HG03342 (cell line): Measurements from ENCODE around the gene PDLIM7.
A peak's percentile ranks its signal among the peaks of the same experiment; 100 is the strongest.

Experiments
- ATAC-seq: cut with Tn5 transposase; IDR thresholded peaks from one replicate; pipeline ENCODE4 v1.9.1; 2021; ENCODE audit warnings: mild to moderate bottlenecking, moderate library complexity; ENCODE audit not compliant: unreplicated experiment

The PDLIM7 gene

DNA sequence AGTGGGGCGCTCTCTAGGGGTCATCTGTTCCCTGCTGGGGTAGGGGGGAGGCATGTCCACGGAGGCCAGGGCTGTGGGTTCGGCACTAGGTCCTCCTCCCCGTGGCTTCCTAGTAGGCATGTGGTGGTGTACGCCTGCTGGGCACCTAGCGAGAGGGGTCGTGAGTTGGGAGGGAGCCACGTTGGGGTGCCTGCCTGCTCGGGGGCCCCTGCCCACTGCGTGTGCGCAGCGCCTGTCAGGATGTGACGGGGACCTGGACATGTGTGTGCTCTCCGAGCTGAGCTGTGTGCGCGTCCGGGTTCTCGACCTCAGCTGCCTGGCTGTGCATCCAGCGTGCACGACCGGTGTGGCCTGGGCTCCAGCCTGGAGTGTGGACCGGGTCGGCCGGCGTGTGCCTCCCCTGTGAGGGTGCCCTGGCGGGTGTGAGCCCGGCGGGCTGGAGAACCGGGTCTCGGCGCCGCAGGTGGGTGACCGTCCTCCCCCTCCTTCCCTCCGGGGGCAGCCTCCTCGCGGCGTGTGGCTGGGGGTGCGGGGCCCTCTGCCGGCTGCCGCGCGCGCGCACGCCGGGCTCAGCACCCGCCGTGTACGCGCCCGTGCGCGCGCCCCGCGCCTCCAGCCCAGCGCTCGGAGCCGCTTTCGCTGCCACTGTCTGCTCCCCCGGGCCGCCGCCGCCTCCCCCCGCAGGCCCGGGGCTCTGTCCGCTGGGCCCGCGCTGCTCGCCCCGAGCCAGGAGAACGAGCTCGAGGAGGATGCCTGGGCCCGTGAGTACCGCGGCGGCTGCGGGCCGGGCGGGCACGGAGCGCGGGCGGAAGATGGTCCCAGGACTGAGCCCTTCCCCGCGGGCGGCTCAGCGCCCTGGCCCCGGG, 51.0 kb downstream of the PDLIM7 start, which contains the start of gene PRR7:
PRR7 (plus strand) TSS at position 615 of the 866 bp plus-strand sequence. CDS start 8,254 bp downstream, outside the sequence.
- peak; percentile 56 for ATAC-seq

DNA sequence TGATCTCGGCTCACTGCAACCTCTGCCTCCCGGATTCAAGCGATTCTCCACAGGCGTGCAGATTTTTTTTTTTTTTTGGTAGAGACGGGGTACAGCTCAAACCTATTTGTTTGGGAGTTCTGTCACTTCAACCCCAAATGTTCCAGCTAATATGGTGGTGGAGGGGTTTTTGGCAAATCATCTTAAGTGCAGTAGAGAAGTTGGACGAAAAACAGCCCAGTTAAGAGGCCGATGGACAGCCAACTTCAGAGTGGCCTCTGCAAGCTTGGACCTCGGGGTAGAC, 51.5 kb downstream of the PDLIM7 start:
- no peak for ATAC-seq

DNA sequence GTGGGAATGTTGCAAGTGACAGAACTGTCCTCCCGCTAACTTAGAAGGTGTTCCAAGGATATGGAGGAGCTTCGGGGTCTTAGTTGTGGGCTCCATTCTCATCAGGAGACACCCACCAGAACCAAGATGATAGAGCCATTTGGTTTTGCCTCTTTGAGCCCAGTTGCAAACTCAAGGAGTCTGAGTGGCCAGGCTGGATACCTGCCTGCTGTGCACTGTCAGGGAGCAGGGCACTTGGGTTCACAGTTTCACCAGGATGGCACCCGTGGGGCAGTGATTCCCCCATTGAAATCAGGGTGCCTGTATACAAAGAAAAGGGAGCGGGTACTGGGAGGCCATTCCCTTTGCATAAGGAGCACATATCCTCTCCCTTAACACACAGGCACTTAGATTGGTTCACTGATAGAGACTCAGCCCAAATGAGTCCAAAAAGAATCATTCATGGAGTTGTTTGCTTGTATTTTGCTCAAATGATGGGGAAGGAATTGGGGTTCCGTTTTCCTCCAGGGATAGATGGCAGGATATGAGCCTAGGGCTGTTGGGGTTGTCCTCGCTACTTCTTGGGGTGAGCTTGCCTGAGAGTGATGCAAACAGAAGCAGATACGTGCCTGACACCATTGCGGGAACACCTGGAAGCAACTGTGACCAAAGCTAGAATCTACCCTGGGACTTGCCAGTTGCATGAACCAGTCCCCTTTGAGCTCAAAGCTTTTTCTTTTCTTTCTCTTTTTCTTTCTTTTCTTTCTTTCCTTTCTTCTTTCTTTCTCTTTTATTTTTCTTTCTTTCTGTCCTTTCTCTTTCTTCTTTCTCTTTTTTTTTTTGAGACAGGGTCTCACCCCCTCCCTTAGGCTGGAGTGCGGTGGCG, 52.1 kb downstream of the PDLIM7 start:
- no peak for ATAC-seq

DNA sequence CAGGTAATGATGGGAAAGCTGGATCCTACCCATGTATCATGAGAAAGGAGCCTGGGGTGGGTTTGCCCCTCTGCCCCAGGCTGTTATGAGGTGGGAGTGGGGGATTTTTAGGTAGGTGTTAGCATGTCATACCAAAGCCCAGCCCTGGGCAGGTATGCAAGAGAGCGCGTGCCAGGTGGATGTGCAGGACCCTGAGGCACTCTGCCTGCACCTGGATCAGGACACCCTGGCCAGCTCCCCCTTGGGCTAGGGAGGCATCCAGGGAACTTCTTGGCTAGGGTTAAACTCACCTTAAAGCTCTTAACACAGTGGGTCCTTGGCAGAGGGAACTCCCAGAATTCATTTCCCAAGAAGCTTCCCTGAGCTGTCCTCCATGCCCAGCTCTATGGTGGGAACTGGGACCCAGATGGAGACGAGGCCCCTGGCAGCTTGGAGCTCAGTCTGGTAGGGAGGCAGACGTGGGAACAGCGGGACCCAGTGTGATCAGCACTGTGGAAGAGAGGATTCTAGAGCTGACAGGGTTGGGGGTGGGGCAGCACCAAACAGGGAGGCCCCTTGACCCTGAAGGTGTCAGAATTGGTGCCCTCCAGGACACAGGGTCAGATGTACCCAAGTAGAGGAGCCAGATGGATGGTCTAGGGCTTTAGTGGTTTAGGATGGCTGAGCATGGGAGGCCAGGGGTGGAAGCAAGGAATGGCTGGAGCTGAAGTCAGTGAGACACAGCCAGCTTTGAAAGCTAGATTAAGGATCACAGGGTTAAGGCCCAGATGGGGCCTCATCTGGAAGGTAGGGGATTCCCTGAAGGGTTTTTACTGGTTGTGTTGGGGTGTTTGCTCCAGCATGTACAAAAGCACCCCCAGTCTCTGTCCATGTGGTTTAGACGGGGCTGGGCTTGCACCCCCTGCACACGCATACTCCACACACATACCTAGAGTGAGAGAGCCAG, 53.0 kb downstream of the PDLIM7 start:
- ATAC-seq = no peak

DNA sequence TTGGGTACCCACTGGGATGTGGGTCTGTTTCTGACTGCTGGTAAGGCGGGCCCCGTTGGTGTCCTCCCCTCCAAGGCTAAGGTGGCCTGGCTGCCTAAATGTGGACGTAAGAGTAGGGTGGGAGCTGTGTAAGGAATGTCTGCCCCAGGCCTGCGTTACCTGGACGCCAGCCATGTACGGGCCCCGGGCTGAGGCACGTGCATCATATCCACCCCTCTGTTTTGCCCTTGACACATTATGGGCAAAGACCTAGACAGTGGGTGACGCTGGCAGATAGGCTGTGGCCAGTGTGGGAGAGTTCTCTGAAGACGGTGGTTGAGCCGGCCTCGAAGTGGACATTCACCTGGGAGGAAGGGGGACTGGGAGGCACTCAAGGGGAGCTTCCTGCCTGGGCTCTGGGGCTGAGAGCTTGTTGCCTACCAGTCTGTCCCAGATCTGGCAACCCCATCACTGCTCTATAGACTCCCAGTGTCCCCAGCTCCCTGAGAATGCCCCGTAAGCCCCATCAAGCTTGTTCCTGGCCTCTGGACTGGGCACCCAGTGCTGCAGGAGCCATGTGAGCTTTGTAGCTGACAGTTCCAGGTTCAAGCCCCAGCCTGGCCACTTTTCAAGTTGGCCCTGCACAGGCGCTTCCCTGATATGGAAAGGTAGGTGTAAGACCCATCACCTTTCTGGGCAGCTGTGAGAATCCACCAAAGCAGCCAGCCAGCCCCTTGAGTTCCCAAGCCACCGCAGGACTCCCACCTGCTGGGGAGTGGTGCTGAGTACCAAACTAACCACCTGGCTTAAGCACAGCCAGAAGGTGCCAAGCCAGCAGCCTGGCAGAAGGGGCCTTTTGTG, 54.0 kb downstream of the PDLIM7 start:
- ATAC-seq = no peak

DNA sequence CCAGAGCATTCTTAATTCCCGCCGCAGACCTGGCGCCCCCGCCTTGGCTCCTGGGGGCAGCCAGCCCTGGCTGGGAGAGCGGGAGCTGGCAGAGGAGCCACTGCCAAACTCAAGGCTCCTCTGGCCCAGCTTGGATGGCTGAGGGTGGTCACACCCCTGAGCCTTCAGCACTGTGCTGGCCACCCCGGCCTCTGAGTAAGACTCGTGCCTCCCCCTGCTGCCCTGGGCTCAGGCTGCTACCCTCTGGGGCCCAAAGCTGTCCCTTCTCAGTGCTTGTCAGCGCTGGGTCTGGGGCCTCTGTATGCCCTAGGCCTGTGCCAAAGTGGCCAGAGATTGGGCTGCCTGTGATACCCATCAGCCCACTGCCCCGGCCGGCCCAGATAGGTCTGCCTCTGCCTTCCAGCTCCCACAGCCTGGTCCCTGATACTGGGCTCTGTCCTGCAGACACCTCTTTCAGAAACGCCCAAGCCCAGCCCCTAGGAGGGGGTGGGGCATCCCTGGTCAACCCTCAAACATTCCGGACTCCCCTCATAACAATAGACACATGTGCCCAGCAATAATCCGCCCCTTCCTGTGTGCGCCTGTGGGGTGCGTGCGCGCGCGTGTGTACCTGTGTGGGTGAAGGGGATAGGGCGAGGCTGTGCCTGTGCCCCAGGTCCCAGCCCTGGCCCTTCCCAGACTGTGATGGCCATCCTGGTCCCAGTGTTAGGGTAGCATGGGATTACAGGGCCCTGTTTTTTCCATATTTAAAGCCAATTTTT, 55.2 kb downstream of the PDLIM7 start:
- no peak for ATAC-seq

DNA sequence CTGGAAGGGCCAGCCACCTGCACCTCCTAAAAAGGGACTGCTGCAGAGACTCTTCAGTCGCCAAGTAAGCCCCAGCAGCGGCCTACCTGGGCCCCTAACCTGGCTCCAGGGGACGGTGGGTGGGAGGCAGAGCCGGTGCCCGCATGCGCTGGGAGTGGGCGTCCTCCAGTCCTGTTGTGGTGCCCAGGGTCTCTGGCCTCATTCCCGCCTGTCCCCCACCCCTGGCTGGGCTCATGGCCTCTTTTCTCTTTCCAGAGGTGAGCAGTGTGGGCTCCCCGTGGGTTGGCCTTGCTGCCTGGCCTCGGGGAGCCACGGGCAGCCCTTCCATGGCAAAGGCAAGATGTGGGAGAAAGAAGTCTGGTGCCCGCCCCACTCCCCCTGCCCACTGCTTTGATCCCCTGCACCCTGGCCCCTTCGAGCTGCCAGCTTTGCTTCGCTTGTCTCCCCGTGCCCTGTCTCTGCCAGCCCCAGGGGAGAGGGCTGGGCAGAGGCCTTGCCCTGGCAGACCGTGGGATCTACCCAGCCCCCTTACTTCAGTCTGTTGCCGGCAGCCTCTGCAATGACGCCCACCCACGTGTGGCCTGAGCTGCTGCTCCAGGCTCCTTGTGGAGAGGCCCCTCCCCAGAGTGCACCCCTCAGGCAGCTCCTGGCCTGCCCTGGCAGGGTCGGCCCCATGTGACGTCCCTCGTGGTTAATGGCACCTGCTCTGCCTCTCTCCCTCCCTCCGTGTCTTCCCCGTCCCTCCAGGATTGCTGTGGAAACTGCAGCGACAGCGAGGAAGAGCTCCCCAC, 56.2 kb downstream of the PDLIM7 start:
- no peak for ATAC-seq

DNA sequence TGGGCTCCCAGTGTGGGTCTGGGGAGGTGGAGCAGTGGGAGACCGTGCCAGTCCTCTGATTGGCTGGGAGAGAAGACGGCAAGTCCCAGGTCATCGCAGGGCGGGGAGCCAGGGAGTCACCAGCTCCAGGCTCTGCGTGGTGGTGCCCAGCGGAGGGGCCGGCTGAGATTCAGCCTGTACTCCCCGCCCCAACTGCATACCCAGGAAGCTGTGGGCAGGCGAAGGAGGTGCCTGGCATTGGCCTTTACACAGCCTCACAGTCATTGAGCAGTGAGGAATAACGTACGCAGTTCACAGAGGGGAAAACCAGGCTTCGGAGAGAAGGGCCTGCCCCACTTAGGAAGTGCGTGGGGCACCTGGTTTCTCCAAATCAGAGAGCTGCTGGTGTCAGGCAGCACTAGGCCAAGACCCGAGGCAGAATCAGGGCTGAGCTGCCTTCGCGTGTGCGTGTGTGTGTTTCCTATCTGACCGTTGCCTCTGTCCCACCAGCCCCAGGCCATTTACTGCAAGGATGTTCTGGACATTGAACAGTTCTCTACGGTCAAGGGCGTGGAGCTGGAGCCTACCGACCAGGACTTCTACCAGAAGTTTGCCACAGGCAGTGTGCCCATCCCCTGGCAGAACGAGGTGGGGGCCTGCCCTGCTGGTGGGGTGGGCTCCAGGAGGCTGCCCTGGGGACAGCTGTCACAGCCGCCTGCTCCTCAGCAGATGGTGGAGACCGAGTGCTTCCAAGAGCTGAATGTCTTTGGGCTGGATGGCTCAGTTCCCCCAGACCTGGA, 57.0 kb downstream of the PDLIM7 start:
- no peak for ATAC-seq

DNA sequence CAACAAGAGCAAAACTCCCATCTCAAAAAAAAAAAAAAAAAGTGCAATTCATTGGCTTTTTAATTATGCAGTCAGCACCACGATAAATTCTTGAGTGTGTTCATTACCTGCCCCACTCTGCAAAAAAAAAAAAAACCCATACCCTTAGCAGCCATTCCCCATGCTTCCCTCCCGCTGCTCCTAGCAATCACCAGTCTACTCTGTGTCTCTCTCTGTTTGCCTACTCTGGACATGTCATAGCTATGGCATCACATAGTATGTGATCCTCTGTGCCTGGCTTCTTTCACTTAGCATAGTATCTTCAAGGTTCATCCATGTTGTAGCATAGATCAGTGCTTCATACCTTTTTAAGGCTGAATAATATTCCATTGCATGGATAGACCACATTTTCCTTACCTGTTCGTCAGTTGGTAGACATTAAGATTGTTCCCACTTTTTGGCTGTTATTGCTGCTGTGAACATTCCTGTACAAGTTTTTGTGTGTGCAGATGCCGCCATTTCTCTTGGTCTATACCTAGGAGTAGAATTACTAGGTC, 57.8 kb downstream of the PDLIM7 start:
- no peak for ATAC-seq

DNA sequence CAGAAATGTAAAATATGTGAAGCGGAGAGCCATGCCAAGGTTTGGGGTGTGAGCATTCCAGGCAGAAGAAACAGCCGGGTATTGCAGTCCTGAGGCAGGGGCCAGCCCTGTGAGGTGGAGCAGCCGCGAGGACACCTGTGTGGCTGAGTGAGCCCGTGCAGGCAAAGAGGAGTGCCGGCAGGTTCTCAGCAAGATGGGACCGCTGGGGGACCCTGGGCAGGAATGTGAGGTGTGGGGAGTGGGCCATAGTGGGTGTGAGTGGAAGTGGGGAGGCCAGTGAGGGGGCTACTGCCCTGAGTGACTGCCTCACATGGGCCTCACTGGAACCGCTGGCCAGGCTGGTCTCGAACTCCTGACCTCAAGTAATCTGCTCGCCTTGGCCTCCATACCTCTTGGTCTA, 58.9 kb downstream of the PDLIM7 start:
- ATAC-seq = no peak

DNA sequence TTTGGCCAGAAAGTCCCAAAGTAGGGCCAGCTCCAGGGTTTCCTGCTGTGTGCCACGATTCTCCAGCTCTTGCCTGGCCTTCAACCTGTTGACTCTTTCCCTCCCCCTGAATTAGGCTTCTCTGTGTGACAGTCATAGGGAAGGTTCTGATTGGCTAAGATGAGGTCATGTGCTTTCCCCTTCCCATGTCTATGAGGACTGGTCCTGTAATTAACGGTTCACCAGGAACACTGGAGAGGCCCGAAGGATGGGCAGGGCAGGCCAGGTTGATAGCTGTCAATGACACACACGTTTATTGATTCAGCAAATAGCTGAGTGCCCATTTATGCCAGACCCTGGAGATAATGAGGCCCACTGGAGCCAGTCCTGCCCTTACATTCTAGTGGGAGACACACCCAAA, 59.8 kb downstream of the PDLIM7 start:
- no peak for ATAC-seq

DNA sequence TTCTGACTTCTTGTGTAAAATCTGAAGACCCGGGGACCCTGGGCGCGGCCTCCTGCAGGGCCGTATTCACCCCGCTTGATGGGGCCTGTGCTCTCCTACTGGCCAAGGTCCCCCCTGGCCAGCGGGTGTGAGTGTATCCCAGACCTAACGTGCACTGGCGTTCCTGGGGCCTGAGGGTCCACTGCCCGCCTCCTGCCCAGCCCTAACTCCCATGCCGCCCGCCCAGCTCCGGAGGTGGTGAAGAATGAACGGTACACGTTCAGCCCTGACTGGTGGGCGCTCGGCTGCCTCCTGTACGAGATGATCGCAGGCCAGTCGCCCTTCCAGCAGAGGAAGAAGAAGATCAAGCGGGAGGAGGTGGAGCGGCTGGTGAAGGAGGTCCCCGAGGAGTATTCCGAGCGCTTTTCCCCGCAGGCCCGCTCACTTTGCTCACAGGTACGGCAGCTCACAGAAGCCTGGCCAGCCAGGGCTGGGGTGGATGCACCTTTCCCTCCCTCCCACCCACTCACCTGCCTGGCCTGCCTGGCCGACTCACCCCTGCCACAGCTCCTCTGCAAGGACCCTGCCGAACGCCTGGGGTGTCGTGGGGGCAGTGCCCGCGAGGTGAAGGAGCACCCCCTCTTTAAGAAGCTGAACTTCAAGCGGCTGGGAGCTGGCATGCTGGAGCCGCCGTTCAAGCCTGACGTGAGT, 61.4 kb downstream of the PDLIM7 start:
- ATAC-seq = no peak

DNA sequence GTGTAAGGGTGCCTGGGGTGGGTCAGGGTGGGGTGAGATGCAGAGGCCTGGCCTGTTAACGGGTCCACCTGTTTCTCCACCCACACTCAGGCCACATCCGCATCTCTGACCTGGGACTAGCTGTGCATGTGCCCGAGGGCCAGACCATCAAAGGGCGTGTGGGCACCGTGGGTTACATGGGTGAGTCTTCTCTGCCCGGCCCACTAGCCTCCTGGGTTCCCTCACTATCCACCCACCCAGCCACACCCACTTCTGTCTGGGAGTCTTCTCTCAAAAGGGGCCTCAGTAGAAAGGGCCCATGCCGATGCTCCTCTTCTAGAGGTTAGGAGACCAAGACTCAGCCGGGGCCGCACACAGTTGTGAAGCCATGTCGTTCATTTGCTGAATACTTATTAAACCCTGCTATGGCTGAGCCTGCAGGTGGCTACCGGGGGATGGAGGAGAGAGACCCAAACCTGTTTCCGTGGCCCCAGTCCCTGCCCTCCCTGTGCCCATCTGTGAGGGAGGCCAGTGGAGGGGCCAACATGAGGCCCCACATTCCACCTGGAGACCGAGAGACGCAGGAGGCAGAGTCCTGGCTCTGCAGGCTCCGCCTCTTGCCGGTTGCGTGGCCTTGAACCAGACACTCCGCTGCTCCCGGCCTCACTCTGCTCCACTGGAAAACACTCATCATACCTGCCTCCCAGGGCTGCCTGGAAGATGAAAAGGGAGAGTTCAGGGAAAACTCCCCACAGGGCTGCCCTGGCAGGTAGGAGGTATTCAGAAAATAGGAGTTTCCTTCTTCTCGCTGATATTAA, 62.3 kb downstream of the PDLIM7 start:
- no peak for ATAC-seq

DNA sequence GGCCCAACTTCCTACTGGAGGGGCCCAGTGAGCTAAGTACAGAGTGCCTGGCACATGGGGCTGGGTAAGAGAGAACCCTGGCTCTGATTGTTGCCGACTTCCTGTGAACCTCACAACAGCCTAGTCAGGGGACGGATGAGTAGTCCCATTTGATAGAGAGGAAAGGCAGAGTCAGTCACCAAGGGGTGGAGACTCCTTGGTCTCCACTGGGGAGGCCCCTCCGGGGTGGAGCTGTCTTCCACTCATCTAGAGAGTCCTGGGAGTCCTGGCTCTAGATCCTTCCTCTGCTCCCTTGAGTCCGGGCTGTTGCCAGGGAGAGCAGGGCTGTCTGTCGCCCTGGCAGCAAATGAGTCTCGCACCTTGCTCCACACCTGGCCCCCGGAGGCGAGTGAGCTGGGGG, 63.0 kb downstream of the PDLIM7 start:
- no peak for ATAC-seq

DNA sequence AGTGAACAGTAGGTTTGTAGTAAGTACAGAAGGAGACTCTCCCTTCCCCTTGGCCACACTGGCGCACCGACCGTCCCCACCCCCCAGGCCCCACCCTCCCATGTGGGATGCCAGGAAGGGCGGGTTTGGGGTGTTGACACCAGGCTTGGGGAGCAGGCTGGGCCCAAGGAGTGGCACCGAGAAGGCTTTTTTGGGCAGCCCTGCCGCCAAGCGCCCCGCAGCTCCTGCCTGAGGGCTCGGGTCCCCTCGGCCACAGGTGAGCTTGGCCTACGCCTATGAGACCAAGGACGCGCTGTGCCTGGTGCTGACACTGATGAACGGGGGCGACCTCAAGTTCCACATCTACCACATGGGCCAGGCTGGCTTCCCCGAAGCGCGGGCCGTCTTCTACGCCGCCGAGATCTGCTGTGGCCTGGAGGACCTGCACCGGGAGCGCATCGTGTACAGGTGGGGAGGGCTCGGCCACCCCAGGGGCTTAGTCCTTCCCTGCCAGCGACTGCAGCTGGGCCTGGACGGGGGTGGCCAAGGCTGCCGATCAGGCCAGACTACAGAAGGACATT, 63.7 kb downstream of the PDLIM7 start:
- no peak for ATAC-seq
